ENCODE results near the gene STXBP1.

STXBP1 gene

GRCh38 chr9:127567035-127567729 is 44.9 kb upstream of the STXBP1 start:
- peak overlapping the region; percentile 88 for H3K4me3 ChIP-seq (ENCODE audit: low read length)
- no peak for TF ChIP-seq CTCF (IDR thresholded peaks at IDR 0.05; ENCODE audit: insufficient read depth, low read depth, low read length, missing control alignments)
- DNase-seq (ENCODE audit: low read depth), result no peak

GRCh38 chr9:127567730-127568617 is 44.1 kb upstream of the STXBP1 start:
- peak overlapping the region; percentile 88 for H3K4me3 ChIP-seq (ENCODE audit: low read length)

GRCh38 chr9:127568618-127568970 is 43.5 kb upstream of the STXBP1 start:
- H3K4me3 ChIP-seq (ENCODE audit: low read length), result peak overlapping the region; percentile 88
- DNase-seq (ENCODE audit: low read depth), result no peak
- TF ChIP-seq CTCF (IDR thresholded peaks at IDR 0.05; ENCODE audit: insufficient read depth, low read depth, low read length, missing control alignments), result no peak

More at GRCh38 chr9:127567730-127568617, 44.1 kb upstream of the STXBP1 start:
- no peak for DNase-seq (ENCODE audit: low read depth)
- TF ChIP-seq CTCF (IDR thresholded peaks at IDR 0.05; ENCODE audit: insufficient read depth, low read depth, low read length, missing control alignments), result no peak

GRCh38 chr9:127568971-127569885 is 42.8 kb upstream of the STXBP1 start:
- peak overlapping the region; percentile 88 for H3K4me3 ChIP-seq (ENCODE audit: low read length)
- DNase-seq (ENCODE audit: low read depth), result peak; percentile 81
- no peak for TF ChIP-seq CTCF (IDR thresholded peaks at IDR 0.05; ENCODE audit: insufficient read depth, low read depth, low read length, missing control alignments)

GRCh38 chr9:127569886-127570401 is 42.1 kb upstream of the STXBP1 start:
- H3K4me3 ChIP-seq (ENCODE audit: low read length), result no peak overlapping the region
- DNase-seq (ENCODE audit: low read depth), result peak; percentile 61
- no peak for TF ChIP-seq CTCF (IDR thresholded peaks at IDR 0.05; ENCODE audit: insufficient read depth, low read depth, low read length, missing control alignments)

GRCh38 chr9:127570533-127571111 is 41.5 kb upstream of the STXBP1 start:
- no peak for DNase-seq (ENCODE audit: low read depth)
- no peak for TF ChIP-seq CTCF (IDR thresholded peaks at IDR 0.05; ENCODE audit: insufficient read depth, low read depth, low read length, missing control alignments)
- H3K4me3 ChIP-seq (ENCODE audit: low read length), result no peak overlapping the region

Data from epithelial cell of esophagus (primary cell).